ENCODE data around the gene TRIM17.

The TRIM17 gene

GRCh38 chr1:228413241-228414010, 3.2 kb downstream of the TRIM17 start:
- TF ChIP-seq CTCF (IDR thresholded peaks at IDR 0.05; ENCODE audit: low read depth, low read length), result no peak
- no peak overlapping the region for H3K27ac ChIP-seq
- H3K4me3 ChIP-seq (ENCODE audit: low read depth, low read length), result no peak overlapping the region
- H3K9me3 ChIP-seq (ENCODE audit: severe bottlenecking), result no peaks in the 10 kb centered on the region
- H3K36me3 ChIP-seq, result no peaks in the 10 kb centered on the region
- no peaks in the 10 kb centered on the region for H3K27me3 ChIP-seq (ENCODE audit: insufficient read depth, low read depth, severe bottlenecking)
- no peak for DNase-seq

GRCh38 chr1:228411548-228412430, 4.9 kb downstream of the TRIM17 start:
- Histone ChIP-seq H3K27ac (no peak overlapping the region), H3K4me3 (ENCODE audit: low read depth, low read length) (no peak overlapping the region), H3K9me3 (ENCODE audit: severe bottlenecking) (no peaks in the 10 kb centered on the region), H3K36me3 (no peaks in the 10 kb centered on the region), H3K27me3 (ENCODE audit: insufficient read depth, low read depth, severe bottlenecking) (no peaks in the 10 kb centered on the region)
- TF ChIP-seq CTCF (IDR thresholded peaks at IDR 0.05; ENCODE audit: low read depth, low read length), result no peak
- no peak for DNase-seq

GRCh38 chr1:228411121-228411520, 5.5 kb downstream of the TRIM17 start:
- Histone ChIP-seq H3K27me3 (ENCODE audit: insufficient read depth, low read depth, severe bottlenecking) (no peaks in the 10 kb centered on the region), H3K36me3 (no peaks in the 10 kb centered on the region), H3K27ac (no peak overlapping the region), H3K9me3 (ENCODE audit: severe bottlenecking) (no peaks in the 10 kb centered on the region), H3K4me3 (ENCODE audit: low read depth, low read length) (no peak overlapping the region)
- no peak for TF ChIP-seq CTCF (IDR thresholded peaks at IDR 0.05; ENCODE audit: low read depth, low read length)
- no peak for DNase-seq

- DNase-seq, result no peak
- Histone ChIP-seq H3K27me3 (ENCODE audit: insufficient read depth, low read depth, severe bottlenecking) (no peaks in the 10 kb centered on the region), H3K9me3 (ENCODE audit: severe bottlenecking) (no peaks in the 10 kb centered on the region), H3K36me3 (no peaks in the 10 kb centered on the region), H3K27ac (no peak overlapping the region), H3K4me3 (ENCODE audit: low read depth, low read length) (no peak overlapping the region)
- no peak for TF ChIP-seq CTCF (IDR thresholded peaks at IDR 0.05; ENCODE audit: low read depth, low read length)
These were observed 6.0 kb downstream of the TRIM17 start for GRCh38 chr1:228410671-228411070.

- Histone ChIP-seq H3K4me3 (ENCODE audit: low read depth, low read length) (no peak overlapping the region), H3K36me3 (no peaks in the 10 kb centered on the region), H3K27me3 (ENCODE audit: insufficient read depth, low read depth, severe bottlenecking) (no peaks in the 10 kb centered on the region), H3K9me3 (ENCODE audit: severe bottlenecking) (no peaks in the 10 kb centered on the region), H3K27ac (no peak overlapping the region)
- no peak for TF ChIP-seq CTCF (IDR thresholded peaks at IDR 0.05; ENCODE audit: low read depth, low read length)
- DNase-seq, result no peak
These were observed 6.6 kb downstream of the TRIM17 start for GRCh38 chr1:228410015-228410414.
